GM19467 (cell line): Measurements from ENCODE around the gene EGLN3.

ENCODE experiments used
- ATAC-seq: cut with Tn5 transposase; IDR thresholded peaks from one replicate; pipeline ENCODE4 v1.9.1; 2021; ENCODE audit warnings: mild to moderate bottlenecking, moderate library complexity; ENCODE audit not compliant: unreplicated experiment

The EGLN3 gene

GRCh38 chr14:33915682-33916081 is 35.2 kb downstream of the EGLN3 start:
- ATAC-seq, result no peak

- ATAC-seq, result no peak
Measured at GRCh38 chr14:33914676-33915516, 36.0 kb downstream of the EGLN3 start.

DNA sequence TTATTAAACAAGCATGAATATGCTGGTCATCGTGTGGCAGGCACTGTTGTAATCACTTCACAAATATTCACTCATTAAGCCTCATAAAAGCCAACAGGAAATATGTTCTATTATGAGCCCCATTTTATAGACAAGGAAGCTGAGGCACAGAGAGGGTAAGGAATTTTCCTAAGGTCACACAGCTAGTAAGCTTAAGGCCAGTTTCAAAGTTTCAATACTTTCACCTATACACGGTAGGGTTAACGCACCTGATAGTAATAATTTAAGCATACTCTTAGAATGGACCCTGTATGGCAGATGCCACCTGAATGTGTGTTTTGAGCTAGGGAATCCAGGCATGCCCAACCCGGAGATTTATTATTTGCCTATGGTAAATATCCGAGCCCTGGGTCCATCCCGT is 39.8 kb downstream of the EGLN3 start:
- ATAC-seq, result no peak

DNA sequence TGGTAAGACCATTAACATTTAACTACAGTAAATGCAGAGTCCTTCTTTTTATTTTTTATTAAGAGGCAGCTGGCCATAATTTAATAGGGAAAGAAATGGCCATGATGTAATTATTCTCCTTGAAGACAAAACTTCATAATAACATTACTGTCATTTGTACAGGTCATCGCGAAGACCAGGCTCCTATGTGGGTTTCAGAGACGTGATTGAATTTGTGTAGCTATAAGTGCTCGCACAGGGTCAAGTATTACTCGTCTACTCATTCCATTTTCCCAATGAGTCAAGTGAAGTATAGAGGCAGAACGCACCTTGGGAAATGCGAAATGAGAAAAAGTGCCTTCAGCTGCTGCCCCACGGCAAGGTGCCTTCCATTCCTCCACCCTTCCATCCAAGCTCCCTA is 40.4 kb downstream of the EGLN3 start:
- ATAC-seq, result no peak

DNA sequence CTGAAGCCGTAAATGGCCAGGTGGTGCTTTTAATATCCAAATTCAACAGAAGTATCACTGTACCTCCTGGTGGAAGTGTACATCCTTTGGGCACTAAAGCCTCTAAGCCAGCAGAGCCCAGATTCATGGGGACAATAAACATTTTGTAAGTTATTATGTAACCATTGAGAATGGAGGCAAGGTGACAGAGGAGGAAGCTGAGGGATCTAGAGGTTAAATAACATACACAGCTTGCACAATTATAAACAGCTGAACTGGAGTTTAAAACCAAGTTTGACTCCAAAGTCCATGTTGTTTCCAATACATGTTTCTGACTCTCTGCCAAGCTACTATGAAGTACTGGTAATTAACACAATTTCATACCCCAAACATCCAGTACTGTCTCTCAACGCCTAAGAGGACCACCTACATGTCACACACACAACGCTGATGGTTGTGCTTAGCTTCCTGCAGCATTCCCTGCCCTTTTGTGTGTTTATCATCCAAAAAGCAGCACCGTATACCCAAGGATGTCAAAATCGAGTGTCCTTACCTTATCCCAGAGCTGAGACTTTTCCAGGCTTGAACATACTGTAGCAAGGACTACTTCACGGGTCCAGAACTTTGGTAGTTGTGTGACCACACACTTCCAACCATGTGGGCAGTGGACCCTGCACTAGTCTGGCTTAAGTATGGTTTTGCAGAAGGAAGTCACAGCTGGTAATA is 41.3 kb downstream of the EGLN3 start:
- ATAC-seq, result no peak

GRCh38 chr14:33908540-33909223 is 42.2 kb downstream of the EGLN3 start:
- no peak for ATAC-seq

GRCh38 chr14:33906968-33907367 is 43.9 kb downstream of the EGLN3 start:
- ATAC-seq, result no peak

DNA sequence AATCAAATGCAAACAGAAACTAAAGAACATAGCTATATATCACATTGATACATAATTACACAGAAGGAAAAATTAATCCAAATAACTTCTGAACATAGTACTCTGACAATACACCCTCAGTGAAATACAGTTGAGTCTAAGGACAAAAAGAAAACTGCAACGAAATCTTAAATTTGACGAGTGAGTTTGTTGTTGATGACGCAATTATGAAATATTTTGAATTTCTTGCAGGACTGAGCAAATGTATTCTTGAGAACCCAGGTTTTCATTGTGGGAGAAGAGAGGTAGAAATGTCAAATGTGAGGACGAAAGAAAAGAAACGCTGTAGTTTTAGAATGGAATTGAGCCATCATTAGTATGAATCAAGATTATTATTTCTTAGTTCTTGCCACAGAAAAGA is 46.3 kb downstream of the EGLN3 start:
- no peak for ATAC-seq

DNA sequence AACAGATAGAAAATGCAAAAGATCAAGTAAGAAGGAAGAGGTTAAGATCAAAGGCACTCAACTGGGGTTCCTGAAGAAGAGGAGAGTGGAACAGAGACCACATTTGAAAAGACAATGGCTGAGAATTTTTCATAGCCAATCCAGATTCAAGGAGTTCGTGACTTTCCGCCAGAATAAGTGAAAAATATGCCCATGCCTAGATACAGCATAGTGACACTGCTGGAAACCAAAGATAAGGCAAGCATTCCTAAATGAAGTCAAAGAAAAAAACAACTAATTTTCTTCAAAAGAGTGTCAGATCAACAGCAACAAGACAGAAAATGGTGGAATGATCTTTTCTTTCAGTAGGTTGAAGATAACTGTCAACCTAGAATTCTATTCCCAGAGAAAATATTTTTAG is 47.5 kb downstream of the EGLN3 start:
- no peak for ATAC-seq

DNA sequence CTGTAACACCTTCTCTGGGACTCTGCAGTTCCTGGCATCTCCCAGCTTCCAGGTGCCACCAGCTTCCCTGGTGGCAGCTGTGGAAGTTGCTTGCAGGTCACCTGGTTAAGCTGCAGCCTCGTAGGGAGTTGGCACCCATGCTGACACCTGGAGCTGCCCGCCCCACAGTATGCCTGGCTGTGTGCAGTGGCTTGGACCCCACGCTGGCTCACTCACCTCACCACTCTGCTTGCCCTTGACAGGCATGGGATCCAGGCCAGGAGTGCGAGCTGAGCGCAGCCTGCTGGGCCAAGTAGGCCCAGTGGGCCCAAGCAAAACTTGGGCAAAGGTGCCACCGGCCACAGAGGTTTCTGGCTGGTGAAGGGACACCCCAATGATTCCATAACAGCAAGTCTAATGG is 48.5 kb downstream of the EGLN3 start:
- no peak for ATAC-seq

DNA sequence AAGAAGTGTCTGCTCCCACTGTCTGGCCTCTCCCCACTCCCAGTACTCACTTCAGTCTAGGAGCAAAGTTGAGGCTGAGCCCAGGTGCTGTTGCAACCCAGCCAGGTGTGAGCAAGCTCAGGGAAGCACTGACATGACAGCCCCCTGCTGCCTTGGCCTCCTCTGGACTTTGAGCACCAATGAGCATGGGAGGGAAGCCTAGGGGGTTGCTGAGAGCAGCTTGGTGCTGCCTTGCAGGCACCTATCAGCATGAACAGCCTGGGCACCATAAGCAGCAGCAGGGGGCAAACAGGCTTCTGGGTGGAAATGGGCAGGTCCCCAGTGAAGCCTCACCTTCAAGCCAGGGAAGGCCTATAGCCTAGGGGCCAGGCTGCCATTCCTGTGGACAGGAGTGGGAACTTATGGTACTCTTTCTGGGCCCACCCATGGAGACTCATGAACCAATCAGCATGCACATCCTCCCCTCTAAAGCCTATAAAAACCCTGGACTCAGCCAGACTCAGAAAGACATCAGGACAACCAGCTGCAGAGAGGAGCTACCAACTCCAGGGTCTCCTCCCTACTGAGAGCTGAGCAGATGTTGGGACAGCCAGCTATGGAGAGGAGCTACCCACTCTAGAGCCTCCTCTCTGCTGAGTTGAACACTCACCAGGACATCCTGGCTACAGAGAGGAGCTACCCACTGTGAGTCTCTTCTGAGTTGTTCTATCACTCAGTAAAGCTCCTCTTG is 49.3 kb downstream of the EGLN3 start:
- no peak for ATAC-seq

GRCh38 chr14:33900706-33901105 is 50.2 kb downstream of the EGLN3 start:
- ATAC-seq, result no peak

DNA sequence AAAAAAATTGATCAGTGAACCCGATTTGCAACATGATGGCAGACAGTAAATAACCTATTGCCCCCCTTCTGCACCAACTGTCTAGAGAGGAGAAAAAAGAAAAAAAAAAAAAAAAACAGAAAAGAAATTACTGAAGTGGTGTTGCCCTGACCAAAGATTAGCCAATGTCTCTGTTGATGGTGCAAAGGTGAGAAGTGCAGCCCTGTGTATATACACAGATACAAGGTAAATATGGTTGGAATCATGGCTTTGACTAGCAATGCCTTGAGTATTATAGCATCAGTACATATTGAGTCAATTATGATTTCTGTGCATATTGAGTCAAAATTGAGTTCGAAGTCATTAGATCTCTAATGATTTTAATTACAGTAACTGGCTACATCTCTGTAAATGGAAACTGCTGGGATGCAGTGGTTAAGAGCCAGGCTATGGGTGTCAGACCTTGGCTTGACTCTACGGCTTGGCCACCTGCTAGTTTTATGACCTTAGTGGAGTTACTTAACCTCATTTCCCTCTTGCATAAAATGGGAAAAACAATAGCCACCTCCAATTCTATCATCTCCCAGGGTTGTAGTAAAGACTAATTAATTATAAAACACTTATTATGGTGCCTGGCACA is 51.0 kb downstream of the EGLN3 start:
- no peak for ATAC-seq

DNA sequence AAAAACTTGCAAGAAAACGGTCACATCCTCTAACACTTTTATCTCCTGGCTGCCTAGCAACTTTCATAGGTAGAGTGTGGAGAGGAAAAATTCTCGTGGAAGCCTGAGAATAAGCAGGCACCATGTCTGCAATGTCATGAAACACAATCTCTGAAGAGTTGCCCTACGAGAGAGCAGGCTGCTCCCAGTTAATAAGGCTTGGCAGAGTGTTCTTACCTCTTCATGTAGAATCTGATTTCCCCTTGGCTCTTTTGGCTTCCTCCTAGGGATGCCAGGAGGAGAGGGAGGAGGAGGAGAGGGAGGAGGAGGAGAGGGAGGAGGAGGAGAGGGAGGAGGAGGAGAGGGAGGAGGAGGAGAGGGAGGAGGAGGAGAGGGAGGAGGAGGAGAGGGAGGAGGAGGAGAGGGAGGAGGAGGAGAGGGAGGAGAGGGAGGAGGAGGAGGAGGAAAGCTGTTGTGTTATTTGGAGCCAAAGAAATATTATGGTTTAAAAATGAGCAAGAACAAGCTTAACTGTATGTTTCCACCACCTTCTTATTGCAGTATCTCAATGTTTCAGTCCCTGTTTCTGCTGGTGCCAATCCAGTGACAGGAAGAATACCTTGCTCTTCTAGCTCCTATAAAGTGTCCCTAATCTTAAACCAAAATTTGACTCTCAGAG is 52.9 kb downstream of the EGLN3 start:
- no peak for ATAC-seq

DNA sequence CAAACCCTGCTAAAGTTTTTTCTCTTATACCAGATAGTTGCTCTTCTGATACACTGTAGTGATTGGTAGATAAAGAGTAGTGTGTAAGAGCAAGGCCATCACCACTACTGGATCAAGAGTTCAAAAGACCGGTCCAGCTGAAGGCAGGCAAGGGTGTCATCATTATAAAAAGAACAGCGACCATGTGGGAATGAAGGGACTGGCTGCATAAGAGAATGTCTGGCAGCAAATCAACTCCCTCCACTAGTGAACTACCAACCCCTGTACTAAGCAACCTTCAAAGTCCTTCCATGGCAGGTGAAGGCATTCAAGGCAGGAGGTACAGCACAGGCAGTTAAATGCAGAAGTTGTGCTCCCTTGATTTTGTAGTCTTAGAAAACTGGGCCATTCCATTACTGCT is 53.5 kb downstream of the EGLN3 start:
- no peak for ATAC-seq

DNA sequence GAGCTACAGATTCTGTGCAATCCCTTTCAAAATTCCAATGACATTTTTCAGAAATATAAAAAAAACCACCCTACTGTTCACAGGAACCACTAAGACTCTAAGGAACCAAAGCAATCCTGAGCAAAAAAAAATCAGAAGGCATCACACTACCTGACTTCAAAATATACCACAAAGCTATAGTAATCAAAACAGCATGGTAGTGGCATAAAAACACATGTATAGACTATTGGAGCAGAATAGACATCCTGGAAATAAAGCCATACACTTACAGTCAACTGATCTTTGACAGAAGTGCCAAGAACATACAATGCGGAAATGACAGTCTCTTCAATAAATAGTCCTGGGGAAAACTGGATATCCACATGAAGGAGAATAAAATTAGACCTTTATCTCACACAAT is 56.5 kb downstream of the EGLN3 start:
- ATAC-seq, result no peak

- no peak for ATAC-seq
Measured at GRCh38 chr14:33891700-33892099, 59.2 kb downstream of the EGLN3 start.

DNA sequence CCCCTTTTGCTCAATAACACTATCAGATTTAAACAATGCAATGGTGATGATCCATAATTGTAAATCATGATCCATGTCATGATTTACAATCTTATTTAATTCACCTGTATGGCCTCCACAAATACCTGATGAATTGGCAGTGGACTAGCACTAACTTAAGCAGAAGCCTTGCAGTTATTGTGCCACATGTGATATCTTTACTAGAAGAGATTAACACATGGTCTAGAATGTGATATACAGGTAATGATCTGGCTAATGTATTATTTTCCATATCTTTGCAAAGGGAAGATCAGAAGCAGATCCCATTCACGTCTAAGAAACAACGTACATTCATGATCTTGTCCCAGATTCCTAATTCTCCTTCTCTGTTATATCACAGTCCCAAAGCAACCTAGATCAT is 66.0 kb downstream of the EGLN3 start:
- no peak for ATAC-seq

DNA sequence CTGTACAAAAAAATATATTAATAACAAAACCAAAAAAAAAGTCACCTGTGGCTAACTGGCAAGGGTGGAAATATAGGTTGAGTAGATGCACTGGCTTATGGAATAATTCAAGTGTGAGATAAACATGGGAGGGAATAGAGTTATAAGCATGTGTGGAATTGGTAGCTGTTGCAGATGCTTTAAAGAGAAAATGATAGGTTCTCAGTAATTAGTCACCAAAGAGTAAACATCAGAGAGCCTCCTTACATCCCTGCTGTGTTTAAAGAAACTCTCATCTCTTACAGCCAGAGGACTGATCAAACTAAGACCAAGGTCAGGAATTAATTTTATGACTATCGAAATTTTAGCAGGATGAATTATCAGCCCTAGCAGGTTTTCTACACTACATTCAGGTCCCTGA is 70.5 kb downstream of the EGLN3 start:
- ATAC-seq, result no peak

DNA sequence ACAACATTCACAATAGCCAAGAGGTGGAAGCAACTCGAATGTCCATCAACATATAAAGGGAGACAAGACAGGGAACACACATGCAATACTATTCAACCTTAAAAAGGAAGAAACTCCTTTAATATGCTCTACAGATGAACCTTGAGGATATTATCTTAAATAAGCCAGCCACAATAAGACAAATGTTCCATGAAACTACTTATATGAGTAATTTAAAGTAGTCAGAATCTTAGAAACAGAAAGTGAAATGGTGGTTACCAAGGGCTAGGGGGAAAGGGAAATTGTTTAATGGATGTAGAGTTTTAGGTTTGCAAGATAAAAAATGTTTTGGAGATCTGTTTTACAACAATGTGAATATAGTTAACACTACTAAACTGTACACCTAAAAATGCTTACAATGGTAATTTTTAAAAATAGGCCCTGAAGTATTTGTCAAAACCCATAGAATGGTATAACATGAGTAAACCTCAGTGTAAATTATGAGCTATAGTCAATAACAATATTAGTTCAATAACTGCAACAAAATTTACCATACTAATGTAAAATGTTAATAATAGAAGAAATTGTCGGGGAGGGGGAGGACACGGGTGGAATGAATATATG is 71.1 kb downstream of the EGLN3 start:
- no peak for ATAC-seq
